Stimulated activated CD4-positive, alpha-beta T cell treated with anti-CD3 and anti-CD28 coated beads, Interleukin-1b, Interleukin-23, amount 100 ng/mL, for 4 hours (primary cell): Measurements from ENCODE around the gene TJP1.
"Not testable (repeated sequence)": the region's sequence is repeated elsewhere in the genome, so short reads cannot be mapped to it uniquely, and the experiment has no call there.

Experiments
- DNase-seq, 2 donors: peaks; one replicate each; pipeline ENCODE4 v3.0.0-alpha.2; 2020; ENCODE audit warnings: low read depth in 2 of 2

The TJP1 gene

DNA sequence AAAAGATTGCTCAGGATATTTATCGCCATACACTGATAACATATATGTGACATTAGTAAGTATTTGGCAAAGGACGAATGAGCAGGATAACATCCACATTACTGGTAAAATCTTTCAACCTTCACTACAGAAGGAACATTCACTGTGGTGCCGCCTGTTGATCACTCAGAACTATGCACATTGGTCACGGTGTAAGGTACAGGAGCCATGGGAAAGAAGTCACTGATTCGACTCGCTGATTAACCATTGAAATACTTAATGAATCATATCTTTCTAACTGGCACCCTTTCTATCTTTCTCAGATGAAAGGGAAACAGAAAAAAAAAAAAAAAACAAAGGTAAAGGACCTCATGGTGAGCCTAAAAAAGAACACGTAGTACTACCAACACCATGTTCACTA, 68.8 kb downstream of the TJP1 start:
- no peak for DNase-seq

DNA sequence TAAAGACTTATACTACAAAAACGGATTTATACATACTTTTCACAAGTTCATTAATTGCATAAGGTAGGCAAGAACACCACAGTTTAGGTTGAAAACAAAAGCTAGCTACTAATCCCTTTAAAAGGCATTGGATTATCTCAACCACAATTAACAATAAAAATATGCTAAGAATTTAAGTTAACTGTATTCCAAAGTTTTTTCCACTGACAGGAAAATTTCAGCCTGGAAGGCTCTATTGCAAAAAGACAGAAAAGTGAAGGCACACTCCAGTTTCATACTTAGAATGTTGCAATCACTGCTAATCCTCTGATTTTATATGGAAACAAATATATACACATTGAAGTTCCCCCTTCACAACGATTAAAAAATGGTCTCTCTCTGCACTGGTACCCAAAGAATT, 71.5 kb downstream of the TJP1 start:
- DNase-seq, result no peak

- no peak for DNase-seq
These were observed 72.7 kb downstream of the TJP1 start for GRCh38 chr15:29749365-29750086.

GRCh38 chr15:29747837-29748417, 74.3 kb downstream of the TJP1 start:
- DNase-seq, result no peak

GRCh38 chr15:29743475-29743874, 78.8 kb downstream of the TJP1 start:
- no peak for DNase-seq

DNA sequence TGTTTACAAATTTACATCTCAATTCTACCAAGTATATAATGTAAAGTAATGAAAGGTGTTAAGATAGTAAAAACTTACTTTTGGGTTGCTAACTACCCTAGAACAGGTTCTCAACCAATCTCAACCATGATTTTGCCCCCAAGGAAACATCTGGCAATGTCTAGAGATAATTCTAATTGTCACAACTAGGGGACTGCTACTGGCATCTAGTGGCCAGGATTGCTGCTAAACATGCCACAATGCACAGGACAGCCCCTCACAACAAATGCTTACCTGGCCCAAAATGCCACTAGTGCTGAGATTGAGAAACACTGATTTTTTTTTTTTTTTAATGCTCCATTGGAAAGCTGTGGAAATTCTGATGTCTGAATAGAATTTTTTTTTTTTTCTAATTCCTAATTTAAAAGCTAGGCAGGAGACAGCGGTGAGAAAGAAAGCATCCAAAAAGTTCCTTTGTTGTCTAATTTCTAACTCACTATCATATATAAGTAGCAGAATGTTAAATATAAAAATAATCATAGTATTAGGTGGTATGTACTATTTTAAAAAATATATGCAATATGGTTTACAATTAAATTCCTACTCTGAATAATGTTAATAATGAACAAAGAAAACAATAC, 81.5 kb downstream of the TJP1 start:
- DNase-seq, result no peak

GRCh38 chr15:29736744-29737020, 85.6 kb downstream of the TJP1 start:
- DNase-seq, result no peak

- no peak for DNase-seq
These were observed 86.1 kb downstream of the TJP1 start for GRCh38 chr15:29736012-29736743.

DNA sequence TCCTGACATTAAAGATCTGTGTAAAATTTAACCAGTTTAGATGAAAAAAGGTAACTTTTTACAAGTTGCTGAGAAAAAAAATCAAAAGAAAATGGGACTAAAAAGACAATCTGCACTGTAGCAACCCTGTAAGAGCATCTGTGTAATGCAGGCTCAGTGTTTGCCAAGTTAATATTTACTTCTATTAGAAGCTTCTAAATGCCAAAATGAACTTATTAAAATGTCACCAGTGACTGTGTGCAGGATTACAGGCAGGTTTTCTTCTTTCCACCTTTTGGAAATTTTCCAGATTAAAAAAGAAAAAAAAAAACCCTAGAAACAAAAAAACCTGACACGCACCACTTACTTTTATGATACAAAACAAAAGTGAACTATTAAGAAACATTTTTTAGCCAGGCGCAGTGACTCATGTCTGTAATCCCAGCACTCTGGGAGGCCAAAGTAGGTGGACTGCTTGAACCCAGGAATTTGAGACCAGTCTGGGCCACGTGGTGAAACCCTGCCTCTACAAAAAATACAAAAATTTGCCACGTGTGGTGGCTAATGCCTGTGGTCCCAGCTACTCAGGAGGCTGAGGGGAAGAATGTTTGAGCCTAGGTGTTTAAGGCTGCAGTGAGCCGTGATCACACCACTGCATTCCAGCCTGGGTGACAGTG, 87.2 kb downstream of the TJP1 start:
- DNase-seq, result no peak

GRCh38 chr15:29731865-29732264, 90.4 kb downstream of the TJP1 start:
- no peak for DNase-seq

- DNase-seq, result not testable (repeated sequence)
These were observed 91.8 kb downstream of the TJP1 start for GRCh38 chr15:29730471-29730870.

DNA sequence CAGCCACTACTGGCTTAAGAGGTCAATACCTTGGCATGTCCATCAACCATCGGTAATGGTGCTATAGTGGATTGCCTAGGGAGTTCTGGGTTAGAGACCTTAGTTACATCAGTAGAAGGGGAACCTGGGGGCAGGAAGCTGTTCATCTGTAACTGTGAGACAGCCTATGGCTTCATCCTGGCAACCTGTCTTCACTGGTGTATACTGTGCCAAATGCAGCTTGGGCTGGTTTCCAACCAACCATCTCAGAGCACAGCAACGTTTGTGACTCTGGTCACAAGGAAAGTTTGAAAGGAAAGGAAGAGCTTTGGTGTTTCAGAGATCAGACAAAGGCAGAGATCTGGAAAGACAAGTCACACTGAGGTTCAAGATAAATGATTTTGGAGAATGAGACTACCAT, 93.8 kb downstream of the TJP1 start:
- DNase-seq, result no peak

- DNase-seq, result no peak
These were observed 94.4 kb downstream of the TJP1 start for GRCh38 chr15:29727871-29728270.

DNA sequence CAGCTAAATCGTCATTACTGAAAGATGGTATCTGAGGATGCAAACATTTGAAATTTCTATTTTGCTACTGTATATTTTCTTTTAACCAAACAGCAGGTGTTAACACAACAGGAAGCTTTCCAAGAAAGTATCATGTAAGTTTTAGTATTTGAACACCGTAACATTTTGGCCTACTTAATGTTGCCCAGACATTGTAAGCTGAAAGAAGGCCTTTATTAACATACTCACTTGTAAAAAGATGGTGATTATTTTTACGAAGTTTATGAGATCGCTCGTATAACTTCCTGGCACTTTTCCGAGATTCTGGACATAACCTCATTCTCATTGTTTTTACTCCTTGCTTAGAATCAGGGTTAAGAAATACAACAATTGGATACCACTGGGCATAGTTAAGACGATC, 95.7 kb downstream of the TJP1 start:
- DNase-seq, result no peak

- DNase-seq, result no peak
These were observed 98.2 kb downstream of the TJP1 start for GRCh38 chr15:29724026-29724425.

- DNase-seq, result no peak
These were observed 108.5 kb downstream of the TJP1 start for GRCh38 chr15:29713784-29714183.

DNA sequence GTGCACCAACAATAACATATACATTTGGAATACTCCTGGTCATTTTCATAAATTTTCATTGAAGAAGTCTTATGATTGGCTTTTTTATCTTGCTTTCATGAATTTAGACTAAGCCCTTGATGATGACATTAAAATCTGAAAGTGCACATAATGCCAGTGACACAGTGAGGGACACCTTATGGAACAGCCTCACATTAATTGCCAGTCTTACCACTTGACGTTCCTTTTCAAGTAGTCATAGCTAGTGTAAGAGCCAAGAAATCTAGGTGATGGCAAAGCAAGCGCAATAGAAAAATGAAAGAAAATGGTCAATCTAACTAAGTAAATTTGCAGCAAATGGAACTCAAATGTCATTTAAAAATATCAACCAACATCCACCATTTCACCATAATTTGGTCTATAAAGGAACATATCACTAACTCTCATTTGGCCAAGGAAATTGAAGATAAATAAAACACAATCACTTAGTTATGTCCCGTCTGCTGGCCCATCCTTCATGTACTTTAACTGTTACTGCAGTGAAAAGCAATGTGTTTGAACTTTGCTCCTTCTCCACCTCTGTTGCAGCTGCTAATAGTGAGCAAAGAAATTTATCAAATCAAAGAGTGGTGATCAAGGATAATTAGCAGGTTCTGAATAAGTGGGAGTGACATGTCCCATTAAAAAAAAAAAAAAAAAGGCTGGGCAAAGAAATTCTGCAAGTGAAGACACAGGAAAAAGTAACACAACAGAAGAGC, 110.0 kb downstream of the TJP1 start:
- DNase-seq, result no peak

DNA sequence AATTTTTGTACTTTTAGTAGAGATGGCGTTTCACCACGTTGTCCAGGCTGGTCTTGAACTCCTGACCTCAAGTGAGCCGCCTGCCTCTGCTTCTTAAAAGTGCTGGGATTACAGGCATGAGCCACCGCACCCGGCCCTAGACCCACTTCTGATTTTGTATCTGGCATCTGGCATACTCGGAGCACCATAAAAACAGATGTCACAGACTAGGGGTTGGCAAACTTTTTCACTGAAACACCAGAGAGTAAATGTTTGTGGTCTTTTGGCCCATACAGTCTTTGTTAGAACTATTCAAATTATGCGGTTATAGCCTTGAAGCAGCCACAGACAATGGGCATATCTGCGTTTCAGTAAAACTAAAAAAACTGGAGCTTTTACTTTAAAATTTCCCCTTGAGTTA, 110.7 kb downstream of the TJP1 start:
- no peak for DNase-seq

GRCh38 chr15:29708519-29708918, 113.7 kb downstream of the TJP1 start:
- DNase-seq, result no peak

DNA sequence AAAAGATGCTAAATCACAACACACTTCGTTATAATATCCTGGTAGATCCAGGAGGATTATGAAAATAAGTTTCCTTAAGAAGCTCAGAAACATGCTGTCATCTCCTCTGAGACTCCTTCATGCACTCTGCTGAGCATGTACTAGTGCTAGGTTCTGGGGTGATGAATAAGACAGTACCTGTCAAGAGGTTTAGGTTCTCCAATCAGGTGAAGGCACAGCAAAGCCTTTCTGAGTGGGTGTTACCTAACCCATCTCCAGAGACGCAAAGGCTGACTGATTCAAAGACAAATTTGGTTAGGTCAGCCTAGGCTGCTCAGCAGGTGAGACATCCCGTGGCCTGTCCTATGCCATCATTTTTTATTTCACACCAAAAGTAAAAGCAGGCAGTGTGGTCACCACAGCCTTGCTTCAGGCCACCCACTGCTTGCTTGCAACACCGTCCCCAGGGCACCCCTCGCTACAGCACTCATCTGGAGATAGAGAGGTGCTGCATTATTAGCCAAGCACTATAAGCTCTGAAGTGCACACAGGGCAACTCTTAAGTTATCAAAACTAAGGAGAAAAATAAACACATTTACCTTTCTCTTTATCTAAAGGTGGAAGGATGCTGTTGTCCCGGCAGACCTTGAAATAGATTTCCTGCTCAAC, 117.2 kb downstream of the TJP1 start:
- DNase-seq, result no peak

- DNase-seq, result no peak
These were observed 121.1 kb downstream of the TJP1 start for GRCh38 chr15:29701151-29701550.
